HCT116 (cell line): ENCODE data around the gene THBS3. TPM values are rescaled to one million over a fixed set of nuclear protein-coding genes. Genes with fewer than 3 reads are reported as not detected.
"Not testable (repeated sequence)": the region's sequence is repeated elsewhere in the genome, so short reads cannot be mapped to it uniquely, and the experiment has no call there.

ENCODE experiments used
- ATAC-seq: fragments of 200-7000 bp; cut with Tn5 transposase; 2 replicates; pipeline ENCODE4 v1.9.1; 2020; ENCODE audit warnings: mild to moderate bottlenecking, moderate library complexity
- BruUV-seq: library from RNA; stranded (reverse); fragments of 400-500 nt; replicated peaks from 2 replicates; lab custom pipeline; 2021; lab: Mats Ljungman, UMichigan
- CTCF ChIA-PET: fragments of 300-600 bp; sonication (Branson Sonifier 250); formaldehyde crosslinking; loops from one replicate; lab custom pipeline; 2021; ENCODE audit warnings: antibody characterized with exemption; lab: Charles Lee
- POLR2A ChIA-PET: fragments of 300-600, 350-600 bp; sonication (Branson Sonifier 250); formaldehyde crosslinking; loops from one replicate; lab custom pipeline; 2021; ENCODE audit warnings: antibody characterized with exemption; lab: Charles Lee
- RAD21 ChIA-PET, 2 experiments: fragments of 300-600 bp; sonication (Branson Sonifier 250); formaldehyde crosslinking; loops; one replicate each; lab custom pipeline; 2023; ENCODE audit warnings: low total read pairs in 2 of 2; ENCODE audit not compliant: uncharacterized antibody in 2 of 2, unreplicated experiment in 2 of 2, low non-redundant PET in 1 of 2; lab: Charles Lee
- DNase-seq: peaks from one replicate; pipeline ENCODE4 v3.0.0-alpha.2; 2010; ENCODE audit warnings: low read depth, low spot score
- H2AFZ ChIP-seq: fragments of 200-600 bp; shearing (Covaris generic), sonication (generic); 2 replicates; pipeline ENCODE4 v1.6.1; 2017; ENCODE audit warnings: low read depth, mixed run types, mixed read lengths, antibody characterized with exemption, low read length; ENCODE audit not compliant: poor library complexity, severe bottlenecking
- H3K27ac ChIP-seq: 2 replicates; pipeline ENCODE4 v1.5.1; 2012; ENCODE audit warnings: low read depth, low read length
- H3K27me3 ChIP-seq: fragments of 200-600 bp; sonication (generic); 2 replicates; pipeline ENCODE4 v1.6.1; 2016; ENCODE audit warnings: mixed run types, low read length, mixed read lengths; ENCODE audit not compliant: insufficient read depth
- H3K36me3 ChIP-seq, 2 experiments: fragments of 200-500 bp in 1 of 2; fragments of 200-600 bp in 1 of 2; sonication (Bioruptor generic) in 1 of 2; sonication (generic) in 1 of 2; 2 replicates each; pipeline versions ENCODE4 v1.5.1 to v1.6.1; 2014 to 2016; ENCODE audit warnings: low read length in 2 of 2, inconsistent platforms in 1 of 2, mixed read lengths in 1 of 2, mixed run types in 1 of 2; ENCODE audit not compliant: insufficient read depth in 2 of 2, control insufficient read depth in 1 of 2
- H3K4me1 ChIP-seq, 2 experiments: fragments of 200-600 bp in 1 of 2; sonication (generic) in 1 of 2; 2 replicates each; pipeline versions ENCODE4 v1.5.1 to v1.6.1; 2012 to 2017; ENCODE audit warnings: low read length in 2 of 2, inconsistent platforms in 1 of 2, mild to moderate bottlenecking in 1 of 2, mixed read lengths in 1 of 2, mixed run types in 1 of 2, moderate library complexity in 1 of 2; ENCODE audit not compliant: insufficient read depth in 2 of 2, control insufficient read depth in 1 of 2
- H3K4me2 ChIP-seq: fragments of 200-600 bp; sonication (generic); 2 replicates; pipeline ENCODE4 v1.6.1; 2017; ENCODE audit warnings: mixed run types, low read length, mixed read lengths
- H3K4me3 ChIP-seq, 2 experiments: fragments of 200-600 bp in 1 of 2; sonication (generic) in 1 of 2; replicated peaks in 1 of 2; 2 replicates each; pipeline ENCODE4 v1.5.1; 2011 to 2016; ENCODE audit warnings: low read length in 2 of 2, control low read depth in 1 of 2, low read depth in 1 of 2, mild to moderate bottlenecking in 1 of 2, mixed read lengths in 1 of 2, mixed run types in 1 of 2
- H3K79me2 ChIP-seq: fragments of 200-600 bp; sonication (generic); 2 replicates; pipeline ENCODE4 v1.6.1; 2017; ENCODE audit warnings: mild to moderate bottlenecking, mixed run types, low read length, moderate library complexity, mixed read lengths; ENCODE audit not compliant: insufficient read depth
- H3K9ac ChIP-seq: fragments of 200-600 bp; sonication (generic); 2 replicates; pipeline ENCODE4 v1.6.1; 2016; ENCODE audit warnings: low read length, mixed read lengths
- H3K9me2 ChIP-seq: fragments of 200-600 bp; sonication (generic), shearing (Covaris generic); 2 replicates; pipeline ENCODE4 v1.6.1; 2017; ENCODE audit warnings: mixed run types, mild to moderate bottlenecking, moderate library complexity; ENCODE audit not compliant: insufficient read depth
- H3K9me3 ChIP-seq, 2 experiments: fragments of 200-500 bp in 1 of 2; fragments of 200-600 bp in 1 of 2; sonication (Bioruptor generic) in 1 of 2; sonication (generic) in 1 of 2; 2 replicates each; pipeline ENCODE4 v1.6.1; 2014 to 2017; ENCODE audit warnings: low read length in 2 of 2, mixed read lengths in 2 of 2, inconsistent platforms in 1 of 2, low read depth in 1 of 2, mild to moderate bottlenecking in 1 of 2, mixed run types in 1 of 2, moderate library complexity in 1 of 2; ENCODE audit not compliant: control insufficient read depth in 1 of 2, insufficient read depth in 1 of 2
- H4K20me1 ChIP-seq: fragments of 200-600 bp; sonication (generic), shearing (Covaris generic); 2 replicates; pipeline ENCODE4 v1.6.1; 2017; ENCODE audit warnings: mixed run types, mild to moderate bottlenecking, moderate library complexity; ENCODE audit not compliant: insufficient read depth
- CEBPB ChIP-seq: IDR thresholded peaks from 2 replicates; pipeline ENCODE4 v1.6.1; 2012; ENCODE audit warnings: low read depth
- EZH2 ChIP-seq: fragments of 200-600 bp; sonication (generic); IDR thresholded peaks from 2 replicates; pipeline ENCODE4 v1.6.1; 2017; ENCODE audit warnings: antibody characterized with exemption, mixed run types
- FOSL1 ChIP-seq: IDR thresholded peaks from 2 replicates; pipeline ENCODE4 v1.6.1; 2012; ENCODE audit warnings: low read depth
- POLR2A ChIP-seq: IDR thresholded peaks from 2 replicates; pipeline ENCODE4 v1.7.0; 2011; ENCODE audit warnings: borderline replicate concordance; ENCODE audit not compliant: insufficient read depth, insufficient read length; ENCODE audit errors: extremely low read depth
- RAD21 ChIP-seq: IDR thresholded peaks from 2 replicates; pipeline ENCODE4 v1.6.1; 2012; ENCODE audit warnings: low read depth, mild to moderate bottlenecking
- SIN3A ChIP-seq: IDR thresholded peaks from 2 replicates; pipeline ENCODE4 v1.6.1; 2012; ENCODE audit warnings: low read depth
- SRF ChIP-seq: IDR thresholded peaks from 2 replicates; pipeline ENCODE4 v1.6.1; 2012; ENCODE audit warnings: low read depth
- ZNF274 ChIP-seq: fragments of 200-500 bp; sonication (Bioruptor generic); IDR thresholded peaks from 2 replicates; pipeline ENCODE4 v1.6.1; 2014; ENCODE audit warnings: mild to moderate bottlenecking, low read depth, low read length, inconsistent platforms
- intact Hi-C: fragments of 100-400 bp; cut with micrococcal nuclease; formaldehyde crosslinking; loops from 2 replicates; pipeline ENCODE4 v1.10.0; 2022
- total RNA-seq: library from RNA; stranded (reverse); gene quantifications from one replicate; pipeline ENCODE4 v1.2.1, GENCODE V29; 2021; ENCODE audit not compliant: unreplicated experiment
- TF ChIP-seq, protein P1 (sequence below): IDR thresholded peaks from 2 replicates; pipeline ENCODE4 v1.6.1; 2012; ENCODE audit warnings: low read depth

Gene THBS3
- total RNA-seq, 1 experiment from 2014 or later = 15.9 TPM

DNA sequence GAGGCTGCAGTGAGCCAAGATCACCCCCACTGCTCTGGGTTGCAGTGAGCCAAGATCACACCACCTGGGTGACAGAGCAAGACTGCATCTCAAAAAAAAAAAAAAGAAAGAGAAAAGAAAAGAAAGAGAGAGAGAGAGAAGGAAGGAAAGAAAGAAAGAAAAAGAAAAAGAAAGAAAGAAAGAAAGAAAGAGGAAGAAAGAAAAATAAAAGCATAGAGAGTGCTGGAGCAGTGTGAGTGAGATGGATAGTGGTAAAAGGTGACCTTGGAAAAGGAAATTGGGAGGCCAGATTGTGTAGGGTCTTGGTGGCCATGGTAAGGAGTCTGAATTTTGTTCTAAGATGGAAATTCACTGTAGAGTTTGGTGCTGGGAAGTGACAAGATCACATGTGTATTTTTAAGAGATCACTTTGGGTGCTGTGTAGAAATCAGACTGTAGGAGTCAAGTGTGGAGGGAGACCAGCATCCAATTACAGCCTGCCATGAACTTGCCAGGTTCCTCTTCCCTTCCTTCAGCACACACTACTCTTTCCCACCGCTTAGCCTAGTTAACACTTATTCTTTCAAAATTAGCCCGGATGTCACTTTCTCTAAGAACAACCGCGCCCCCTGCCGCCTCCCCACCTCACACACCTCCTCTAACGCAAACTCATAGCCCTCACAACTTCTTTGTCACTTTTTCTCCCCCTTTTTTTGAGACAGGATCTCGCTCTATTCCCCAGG lies 18.7 kb upstream of the THBS3 start (continued):
- TF ChIP-seq POLR2A = no peak
- no peak for TF ChIP-seq FOSL1
- TF ChIP-seq CEBPB = no peak
- no peak for TF ChIP-seq ZNF274
- TF ChIP-seq EZH2 = no peak

GRCh38 chr1:155225404-155225759 lies 17.7 kb upstream of the THBS3 start:
- H2AFZ ChIP-seq, H3K36me3 ChIP-seq, H3K9me2 ChIP-seq, DNase-seq, RAD21 ChIA-PET, ATAC-seq, H3K9me3 ChIP-seq, H3K4me3 ChIP-seq, intact Hi-C loops, BruUV-seq, H3K9ac ChIP-seq, H4K20me1 ChIP-seq, H3K27me3 ChIP-seq: not testable (repeated sequence)
- ChIA-PET CTCF (interaction anchor here (2.1 to 2.8 kb wide), 2 partner anchors 32 to 52 kb away, joined by 7 to 9 read pairs; partner anchors contain the start of genes KRTCAP2 and TRIM46), POLR2A (interaction anchor here (1.4 to 3.0 kb wide), 2 partner anchors 31 to 50 kb away, joined by 4 to 14 read pairs; no protein-coding TSS in a partner anchor)
- peak overlapping the region; percentile 95; the same call in 1 of the 2 replicates for H3K27ac ChIP-seq
- peaks cover 17 to 43% of the 10 kb centered on the region in 2 experiments for H3K4me1 ChIP-seq
- H3K4me2 ChIP-seq = peak overlapping the region; percentile 88; the same call in 1 of the 2 replicates
- H3K79me2 ChIP-seq = peaks cover 11% of the 10 kb centered on the region

DNA sequence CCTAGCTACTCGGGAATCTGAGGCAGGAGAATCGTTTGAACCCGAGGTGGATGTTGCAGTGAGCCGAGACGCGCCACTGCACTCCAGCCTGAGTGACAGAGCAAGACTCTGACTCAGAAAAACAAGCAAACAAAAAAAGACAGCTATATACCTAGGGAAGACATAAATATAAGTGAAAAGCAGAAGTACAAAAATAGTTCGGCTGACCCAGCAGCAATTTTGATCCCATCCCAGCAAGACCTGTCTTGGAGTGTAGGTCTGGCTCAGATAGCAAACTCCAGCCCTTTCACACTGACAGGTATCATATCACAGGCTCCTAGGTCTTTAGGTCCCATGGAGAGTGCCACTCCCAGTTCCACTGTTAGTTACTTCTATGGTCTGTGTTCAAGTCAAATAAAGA lies 15.3 kb upstream of the THBS3 start:
- no peaks in the 10 kb centered on the region for H3K27me3 ChIP-seq
- H3K4me3 ChIP-seq = no peak overlapping the region
- RAD21 ChIA-PET = no interaction called here
- H3K9ac ChIP-seq = no peak overlapping the region
- H3K9me3 ChIP-seq = no peaks in the 10 kb centered on the region
- intact Hi-C loops = no loop called here
- no peaks in the 10 kb centered on the region for H3K9me2 ChIP-seq
- ATAC-seq (no peak), DNase-seq (no peak)
- no peak overlapping the region for H3K27ac ChIP-seq
- H3K4me1 ChIP-seq = peaks cover 20 to 57% of the 10 kb centered on the region in 2 experiments
- no peaks in the 10 kb centered on the region for H4K20me1 ChIP-seq
- CTCF ChIA-PET = interaction anchor here (2.8 kb wide), 1 partner anchor 30 kb away, joined by 7 read pairs; no protein-coding TSS in a partner anchor
- no peak overlapping the region for H3K4me2 ChIP-seq
- H3K79me2 ChIP-seq = peaks cover 11% of the 10 kb centered on the region
- POLR2A ChIA-PET = no interaction called here
- TF ChIP-seq SRF (no peak), EZH2 (no peak), SIN3A (no peak), RAD21 (no peak)
- TF ChIP-seq, protein P1, sequence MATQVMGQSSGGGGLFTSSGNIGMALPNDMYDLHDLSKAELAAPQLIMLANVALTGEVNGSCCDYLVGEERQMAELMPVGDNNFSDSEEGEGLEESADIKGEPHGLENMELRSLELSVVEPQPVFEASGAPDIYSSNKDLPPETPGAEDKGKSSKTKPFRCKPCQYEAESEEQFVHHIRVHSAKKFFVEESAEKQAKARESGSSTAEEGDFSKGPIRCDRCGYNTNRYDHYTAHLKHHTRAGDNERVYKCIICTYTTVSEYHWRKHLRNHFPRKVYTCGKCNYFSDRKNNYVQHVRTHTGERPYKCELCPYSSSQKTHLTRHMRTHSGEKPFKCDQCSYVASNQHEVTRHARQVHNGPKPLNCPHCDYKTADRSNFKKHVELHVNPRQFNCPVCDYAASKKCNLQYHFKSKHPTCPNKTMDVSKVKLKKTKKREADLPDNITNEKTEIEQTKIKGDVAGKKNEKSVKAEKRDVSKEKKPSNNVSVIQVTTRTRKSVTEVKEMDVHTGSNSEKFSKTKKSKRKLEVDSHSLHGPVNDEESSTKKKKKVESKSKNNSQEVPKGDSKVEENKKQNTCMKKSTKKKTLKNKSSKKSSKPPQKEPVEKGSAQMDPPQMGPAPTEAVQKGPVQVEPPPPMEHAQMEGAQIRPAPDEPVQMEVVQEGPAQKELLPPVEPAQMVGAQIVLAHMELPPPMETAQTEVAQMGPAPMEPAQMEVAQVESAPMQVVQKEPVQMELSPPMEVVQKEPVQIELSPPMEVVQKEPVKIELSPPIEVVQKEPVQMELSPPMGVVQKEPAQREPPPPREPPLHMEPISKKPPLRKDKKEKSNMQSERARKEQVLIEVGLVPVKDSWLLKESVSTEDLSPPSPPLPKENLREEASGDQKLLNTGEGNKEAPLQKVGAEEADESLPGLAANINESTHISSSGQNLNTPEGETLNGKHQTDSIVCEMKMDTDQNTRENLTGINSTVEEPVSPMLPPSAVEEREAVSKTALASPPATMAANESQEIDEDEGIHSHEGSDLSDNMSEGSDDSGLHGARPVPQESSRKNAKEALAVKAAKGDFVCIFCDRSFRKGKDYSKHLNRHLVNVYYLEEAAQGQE = no peak
- no peak overlapping the region for H2AFZ ChIP-seq
- H3K36me3 ChIP-seq = no peaks in the 10 kb centered on the region
- no TSS peak for BruUV-seq
